Measurements from ENCODE around the gene DEAF1. TPM values are rescaled to one million over a fixed set of nuclear protein-coding genes. Genes with fewer than 3 reads are reported as not detected.

Gene DEAF1
- total RNA-seq, 1 experiment from 2014 or later, result 62.2 TPM

GRCh38 chr11:724778-725386, 29.9 kb upstream of the DEAF1 start:
- H3K36me3 Mint-ChIP-seq, result no peaks in the 10 kb centered on the region
- ATAC-seq, result no peak
- H3K27me3 Mint-ChIP-seq (ENCODE audit: low read depth), result peaks cover 10% of the 10 kb centered on the region
- ChIA-PET POLR2A (interaction anchor here (0.7 to 1.2 kb wide), 3 partner anchors 22 to 40 kb away, joined by 3 read pairs; partner anchors contain the start of gene TALDO1), CTCF (interaction anchor here (0.8 to 6.6 kb wide), 15 partner anchors 12 to 170 kb away, joined by 3 to 94 read pairs (median 8); partner anchors contain the start of genes EPS8L2 and TMEM80)
- H3K9me3 Mint-ChIP-seq, result no peaks in the 10 kb centered on the region
- TF ChIP-seq NFATC4 (CRISPR knock-in tag; IDR thresholded peaks at IDR 0.05) (no peak), USF2 (CRISPR knock-in tag; IDR thresholded peaks at IDR 0.05) (no peak), JAZF1 (CRISPR knock-in tag; IDR thresholded peaks at IDR 0.05) (no peak), ZBTB43 (CRISPR knock-in tag; IDR thresholded peaks at IDR 0.05) (no peak), E2F4 (CRISPR knock-in tag; IDR thresholded peaks at IDR 0.05; ENCODE audit: borderline replicate concordance, low read depth) (no peak), ZNF232 (CRISPR knock-in tag; IDR thresholded peaks at IDR 0.05) (no peak), PRDM15 (CRISPR knock-in tag; IDR thresholded peaks at IDR 0.05) (no peak), CDX4 (CRISPR knock-in tag; IDR thresholded peaks at IDR 0.05; ENCODE audit: borderline replicate concordance) (no peak), NR3C1 (CRISPR knock-in tag; conservative IDR thresholded peaks at IDR 0.05; ENCODE audit: low read depth) (no peak), CREB1 (CRISPR knock-in tag; IDR thresholded peaks at IDR 0.05) (no peak), SMAD4 (CRISPR knock-in tag; IDR thresholded peaks at IDR 0.05) (no peak), MXD4 (CRISPR knock-in tag; IDR thresholded peaks at IDR 0.05; ENCODE audit: borderline replicate concordance) (no peak), HMGA2 (CRISPR knock-in tag; IDR thresholded peaks at IDR 0.05) (no peak), ZNF281 (CRISPR knock-in tag; IDR thresholded peaks at IDR 0.05) (no peak), FOXJ3 (CRISPR knock-in tag; IDR thresholded peaks at IDR 0.05; ENCODE audit: borderline replicate concordance) (no peak), ZNF671 (CRISPR knock-in tag; IDR thresholded peaks at IDR 0.05) (no peak), GABPB1 (CRISPR knock-in tag; IDR thresholded peaks at IDR 0.05) (no peak), OVOL2 (CRISPR knock-in tag; IDR thresholded peaks at IDR 0.05; ENCODE audit: borderline replicate concordance) (no peak)
- no peak overlapping the region for H3K27ac Mint-ChIP-seq
- no peak for DNase-seq (ENCODE audit: low spot score)
- peak overlapping the region; percentile 69 for H3K4me3 Mint-ChIP-seq
- peaks cover 14% of the 10 kb centered on the region for H3K4me1 Mint-ChIP-seq

Data from WTC11 (cell line).